ENCODE results near the gene ZFC3H1.
"Not testable (repeated sequence)": the region's sequence is repeated elsewhere in the genome, so short reads cannot be mapped to it uniquely, and the experiment has no call there.

Gene ZFC3H1

DNA sequence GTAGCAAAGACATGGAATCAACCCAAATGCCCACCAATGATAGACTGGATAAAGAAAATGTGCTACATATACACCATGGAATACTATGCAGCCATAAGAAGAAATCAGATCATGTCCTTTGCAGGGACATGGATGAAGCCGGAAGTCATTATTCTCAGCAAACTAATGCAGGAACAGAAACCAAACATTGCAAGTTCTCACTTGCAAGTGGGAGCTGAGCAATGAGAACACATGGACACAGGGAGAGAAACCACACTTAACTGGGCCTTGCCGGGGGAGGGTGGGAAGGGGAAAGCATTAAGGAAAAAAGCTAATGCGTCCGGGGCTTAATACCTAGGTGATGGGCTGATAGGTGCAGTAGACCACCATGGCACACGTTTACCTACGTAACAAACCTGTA, 93.8 kb downstream of the ZFC3H1 start:
- DNase-seq (ENCODE audit: low spot score): not testable (repeated sequence)

DNA sequence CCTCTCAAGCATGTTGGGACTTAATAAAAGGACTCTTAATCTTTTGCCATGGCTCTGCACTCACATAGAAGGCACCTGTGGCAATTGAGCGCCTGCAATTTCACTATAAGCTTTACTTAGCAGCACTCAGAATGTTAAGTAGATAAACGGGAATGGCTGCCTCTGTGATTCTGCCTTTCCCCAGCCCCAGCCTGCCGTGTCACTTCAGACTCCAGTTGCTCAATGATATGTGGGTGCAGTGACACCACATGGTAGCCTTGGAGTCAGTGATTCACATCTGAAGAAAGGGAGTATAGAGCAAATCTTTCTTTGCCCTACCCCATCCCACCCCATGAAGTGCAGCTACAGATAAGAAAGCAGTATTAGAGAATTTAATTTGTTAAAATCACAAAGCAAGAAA, 96.1 kb downstream of the ZFC3H1 start:
- no peak for DNase-seq (ENCODE audit: low spot score)

DNA sequence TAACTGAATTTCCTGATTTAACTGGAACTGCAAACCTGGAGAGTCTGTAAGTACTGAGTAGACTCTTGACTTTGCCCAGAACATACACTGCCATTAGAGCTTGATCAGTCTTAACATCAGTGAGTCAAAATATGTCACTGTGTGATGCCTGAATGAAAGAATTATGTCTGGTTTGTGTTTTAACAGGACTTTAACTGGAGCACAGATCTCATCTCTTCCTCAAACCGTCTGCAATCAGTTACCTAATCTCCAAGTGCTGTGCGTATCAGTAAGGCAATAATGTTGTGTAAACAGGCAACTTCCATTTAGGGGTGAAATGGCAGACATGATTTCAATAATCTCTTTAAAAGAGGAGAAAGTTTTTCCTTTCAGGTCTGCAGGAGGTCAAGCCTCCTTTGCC, 97.0 kb downstream of the ZFC3H1 start:
- no peak for DNase-seq (ENCODE audit: low spot score)

DNA sequence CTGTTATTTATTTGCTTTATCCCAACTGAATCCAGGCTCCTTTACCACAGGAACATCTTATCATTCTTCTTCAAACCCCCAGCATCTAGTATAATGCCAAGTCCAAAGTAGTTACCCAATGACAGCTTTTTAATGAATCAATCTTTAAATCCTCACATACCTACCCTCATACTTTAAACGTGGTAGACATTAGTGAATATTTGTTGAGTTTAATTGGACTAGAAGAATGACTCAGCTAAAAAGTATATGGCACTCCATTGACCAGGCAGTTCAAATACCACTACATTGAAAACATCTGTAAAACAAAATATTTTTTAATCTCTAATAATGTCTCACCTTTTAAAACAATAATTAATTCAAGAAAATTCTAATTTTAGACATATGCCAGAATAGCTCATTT, 98.1 kb downstream of the ZFC3H1 start:
- DNase-seq (ENCODE audit: low spot score): no peak

DNA sequence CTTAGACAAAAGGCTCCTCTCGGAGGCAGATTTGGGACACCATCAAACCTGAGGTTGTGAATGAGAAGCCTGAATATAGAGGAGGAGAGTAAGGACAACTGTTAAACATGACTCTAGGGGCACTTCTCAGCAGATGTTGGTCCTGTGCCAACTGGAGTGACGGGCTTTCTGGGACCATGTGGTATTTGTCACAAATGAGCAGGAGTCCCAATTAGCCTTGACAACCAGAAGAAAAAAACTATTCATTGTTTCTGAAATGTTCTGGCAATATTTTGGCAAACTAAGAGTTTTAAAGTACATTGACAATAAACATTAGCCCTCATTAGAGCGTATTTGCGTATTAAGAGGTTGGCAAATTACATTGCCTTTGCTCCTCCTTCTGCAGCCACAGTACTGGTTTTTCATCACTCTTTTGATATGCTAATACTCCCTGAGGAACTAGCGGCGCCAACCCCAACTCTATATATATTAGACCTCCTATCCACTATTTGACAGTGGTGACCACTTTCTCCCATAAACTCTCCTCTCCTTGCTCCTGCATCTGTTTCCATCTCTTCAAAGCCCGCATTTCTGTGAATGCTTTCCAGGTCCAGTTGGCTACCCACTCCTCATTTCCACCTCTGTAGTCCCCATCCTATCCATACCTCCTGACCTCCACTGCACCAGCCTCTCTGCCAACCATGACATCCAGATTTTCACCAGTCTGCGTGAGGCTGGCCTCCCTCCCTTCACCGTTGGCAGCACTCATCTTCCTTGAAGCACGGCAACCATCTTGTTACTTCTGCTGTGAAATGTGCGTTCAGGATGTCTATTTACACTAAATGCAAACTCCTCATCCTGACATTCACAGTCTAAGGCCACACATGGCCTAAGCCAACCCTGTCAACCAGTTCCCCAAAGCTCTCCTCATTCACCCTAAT, 100.7 kb downstream of the ZFC3H1 start:
- DNase-seq (ENCODE audit: low spot score): no peak
